ENCODE measurements around the gene SPON1. TPM values are rescaled to one million over a fixed set of nuclear protein-coding genes. Genes with fewer than 3 reads are reported as not detected.

The SPON1 gene
- total RNA-seq, 1 experiment from 2014 or later: 46.9 TPM

- H3K4me3 ChIP-seq (ENCODE audit: low read depth, low read length): no peak overlapping the region
- peaks cover 29% of the 10 kb centered on the region for H3K4me1 ChIP-seq
- Mint-ChIP-seq H3K36me3 (ENCODE audit: insufficient read depth, unreplicated experiment) (no peaks in the 10 kb centered on the region), H3K4me1 (ENCODE audit: low read depth, unreplicated experiment) (peaks cover 14% of the 10 kb centered on the region), H3K27me3 (ENCODE audit: insufficient read depth, unreplicated experiment) (no peaks in the 10 kb centered on the region), H3K9me3 (ENCODE audit: unreplicated experiment) (no peaks in the 10 kb centered on the region), H3K4me3 (ENCODE audit: unreplicated experiment) (no peak overlapping the region), H3K27ac (ENCODE audit: unreplicated experiment) (no peak overlapping the region)
- intact Hi-C loops (cut with micrococcal nuclease; ENCODE audit: unreplicated experiment): no loop called here
- POLR2A ChIA-PET: no interaction called here
- H3K36me3 ChIP-seq (ENCODE audit: control insufficient read depth, insufficient read depth, low read length): no peaks in the 10 kb centered on the region
- H3K9me3 ChIP-seq: no peaks in the 10 kb centered on the region
- BruUV-seq (replicated peaks): no TSS peak
- DNase-seq: no peak
- H3K27me3 ChIP-seq (replicated peaks; ENCODE audit: control insufficient read depth, insufficient read depth, low read length): no peaks in the 10 kb centered on the region
- CTCF ChIA-PET: no interaction called here
- TF ChIP-seq CTCF (IDR thresholded peaks at IDR 0.05; ENCODE audit: insufficient read depth in 1 of 2, low read depth in 1 of 2, low read length in 1 of 2, severe bottlenecking in 1 of 2, unreplicated experiment in 1 of 2): no peak
These were observed 50.3 kb downstream of the SPON1 start for GRCh38 chr11:14012846-14013245.

- peak overlapping the region; percentile 80 for H3K27ac Mint-ChIP-seq (ENCODE audit: unreplicated experiment)
- no peaks in the 10 kb centered on the region for H3K27me3 ChIP-seq (replicated peaks; ENCODE audit: control insufficient read depth, insufficient read depth, low read length)
- H3K36me3 Mint-ChIP-seq (ENCODE audit: insufficient read depth, unreplicated experiment): peaks cover 4% of the 10 kb centered on the region
- H3K27me3 Mint-ChIP-seq (ENCODE audit: insufficient read depth, unreplicated experiment): no peaks in the 10 kb centered on the region
- ChIA-PET POLR2A (no interaction called here), CTCF (no interaction called here)
- no peaks in the 10 kb centered on the region for H3K36me3 ChIP-seq (ENCODE audit: control insufficient read depth, insufficient read depth, low read length)
- intact Hi-C loops (cut with micrococcal nuclease; ENCODE audit: unreplicated experiment): loop anchor here (1.0 kb wide), 4 partner anchors 23 to 50 kb away; no protein-coding TSS in a partner anchor
- H3K4me1 ChIP-seq: peaks cover 47% of the 10 kb centered on the region
- BruUV-seq (replicated peaks): no TSS peak
- no peaks in the 10 kb centered on the region for H3K9me3 Mint-ChIP-seq (ENCODE audit: unreplicated experiment)
- TF ChIP-seq CTCF (IDR thresholded peaks at IDR 0.05; ENCODE audit: insufficient read depth in 1 of 2, low read depth in 1 of 2, low read length in 1 of 2, severe bottlenecking in 1 of 2, unreplicated experiment in 1 of 2): no peak
- H3K4me3 ChIP-seq (ENCODE audit: low read depth, low read length): no peak overlapping the region
- H3K4me1 Mint-ChIP-seq (ENCODE audit: low read depth, unreplicated experiment): peaks cover 35% of the 10 kb centered on the region
- peak overlapping the region; percentile 54 for H3K4me3 Mint-ChIP-seq (ENCODE audit: unreplicated experiment)
- no peaks in the 10 kb centered on the region for H3K9me3 ChIP-seq
- peak; percentile 79 to 88 for DNase-seq
These were observed 53.2 kb downstream of the SPON1 start for GRCh38 chr11:14015711-14016110.

- Histone ChIP-seq H3K4me3 (ENCODE audit: low read depth, low read length) (no peak overlapping the region), H3K9me3 (no peaks in the 10 kb centered on the region), H3K27me3 (replicated peaks; ENCODE audit: control insufficient read depth, insufficient read depth, low read length) (no peaks in the 10 kb centered on the region), H3K36me3 (ENCODE audit: control insufficient read depth, insufficient read depth, low read length) (no peaks in the 10 kb centered on the region), H3K4me1 (peaks cover 47% of the 10 kb centered on the region)
- Mint-ChIP-seq H3K9me3 (ENCODE audit: unreplicated experiment) (no peaks in the 10 kb centered on the region), H3K27me3 (ENCODE audit: insufficient read depth, unreplicated experiment) (no peaks in the 10 kb centered on the region), H3K27ac (ENCODE audit: unreplicated experiment) (peak overlapping the region; percentile 61), H3K4me1 (ENCODE audit: low read depth, unreplicated experiment) (peaks cover 35% of the 10 kb centered on the region), H3K36me3 (ENCODE audit: insufficient read depth, unreplicated experiment) (peaks cover 4% of the 10 kb centered on the region), H3K4me3 (ENCODE audit: unreplicated experiment) (no peak overlapping the region)
- ChIA-PET CTCF (no interaction called here), POLR2A (no interaction called here)
- TF ChIP-seq CTCF (IDR thresholded peaks at IDR 0.05; ENCODE audit: insufficient read depth in 1 of 2, low read depth in 1 of 2, low read length in 1 of 2, severe bottlenecking in 1 of 2, unreplicated experiment in 1 of 2): no peak
- BruUV-seq (replicated peaks): no TSS peak
- DNase-seq: no peak
- intact Hi-C loops (cut with micrococcal nuclease; ENCODE audit: unreplicated experiment): no loop called here
These were observed 55.9 kb downstream of the SPON1 start for GRCh38 chr11:14018441-14018840.
